M059J (cell line): ENCODE data around the gene ECSCR. TPM values are rescaled to one million over a fixed set of nuclear protein-coding genes. Genes with fewer than 3 reads are reported as not detected.
"Not testable (repeated sequence)": the region's sequence is repeated elsewhere in the genome, so short reads cannot be mapped to it uniquely, and the experiment has no call there.

ENCODE experiments used
- DNase-seq: peaks from one replicate; pipeline ENCODE4 v3.0.0-alpha.2; 2012; ENCODE audit warnings: low read depth
- total RNA-seq: library from RNA; depleted of rRNA; stranded (reverse); fragments of >200 nt; shearing (Covaris generic); gene quantifications from 2 replicates; pipeline ENCODE4 v1.2.3, GENCODE V29; 2014; rRNA removed

ECSCR gene
- total RNA-seq, result 1.5 and 2.4 TPM in 2 replicates

GRCh38 chr5:139462586-139463276 lies at the start of gene ECSCR:
Gene ECSCR (minus strand): TSS chr5:139462743. CDS start chr5:139462670, 73 bp downstream.
- DNase-seq, result no peak

GRCh38 chr5:139504722-139505121 lies 42.2 kb upstream of the ECSCR start:
- DNase-seq, result not testable (repeated sequence)

- not testable (repeated sequence) for DNase-seq
These were observed 41.3 kb upstream of the ECSCR start for GRCh38 chr5:139503879-139504278.

- not testable (repeated sequence) for DNase-seq
These were observed 40.7 kb upstream of the ECSCR start for GRCh38 chr5:139503036-139503817.

- DNase-seq, result no peak
These were observed 38.8 kb upstream of the ECSCR start for GRCh38 chr5:139501381-139501780.

GRCh38 chr5:139495638-139496435 lies 33.3 kb upstream of the ECSCR start:
- DNase-seq, result peak; percentile 74

GRCh38 chr5:139494832-139495231 lies 32.3 kb upstream of the ECSCR start:
- DNase-seq, result peak; percentile 85

- DNase-seq, result peak; percentile 31
These were observed 31.7 kb upstream of the ECSCR start for GRCh38 chr5:139494256-139494655.

- peak; percentile 89 for DNase-seq
These were observed 30.2 kb upstream of the ECSCR start for GRCh38 chr5:139492700-139493192.

GRCh38 chr5:139488260-139488659 lies 25.7 kb upstream of the ECSCR start:
- no peak for DNase-seq

- no peak for DNase-seq
These were observed 23.7 kb upstream of the ECSCR start for GRCh38 chr5:139486201-139486600.

- DNase-seq, result not testable (repeated sequence)
These were observed 20.3 kb upstream of the ECSCR start for GRCh38 chr5:139482890-139483208.

GRCh38 chr5:139482050-139482889 lies 19.7 kb upstream of the ECSCR start, which contains the start of gene STING1:
Gene STING1 (minus strand): TSS chr5:139482758. CDS start chr5:139481704, 1,054 bp downstream.
- peak; percentile 100 for DNase-seq

- peak; percentile 60 for DNase-seq
These were observed 19.1 kb upstream of the ECSCR start for GRCh38 chr5:139481580-139482049.

GRCh38 chr5:139481122-139481533 lies 18.6 kb upstream of the ECSCR start:
- DNase-seq, result no peak

GRCh38 chr5:139479729-139480128 lies 17.2 kb upstream of the ECSCR start:
- not testable (repeated sequence) for DNase-seq

- not testable (repeated sequence) for DNase-seq
These were observed 16.3 kb upstream of the ECSCR start for GRCh38 chr5:139478657-139479423.

- DNase-seq, result no peak
These were observed 13.5 kb upstream of the ECSCR start for GRCh38 chr5:139475865-139476617.
